A549 (cell line): ENCODE results near the gene MYO1B.

Experiments
- CEBPB ChIP-seq, 2 experiments: fragments of >200 bp in 1 of 2; sonication (Bioruptor Twin) in 1 of 2; formaldehyde crosslinking in 1 of 2; IDR thresholded peaks; 2 replicates each; pipeline ENCODE4 v1.6.1; 2012 to 2016
- HDAC2 ChIP-seq: fragments of 200-600 bp; sonication (generic); IDR thresholded peaks from 2 replicates; pipeline ENCODE4 v1.6.1; 2016
- MAX ChIP-seq: IDR thresholded peaks from 2 replicates; pipeline ENCODE4 v1.6.1; 2012
- MYC ChIP-seq: IDR thresholded peaks from 2 replicates; pipeline ENCODE4 v1.6.1; 2012; ENCODE audit warnings: mild to moderate bottlenecking, inconsistent platforms, low read length, improper control_type of control experiment, borderline replicate concordance

GRCh38 chr2:191329841-191330240, 84.6 kb downstream of the MYO1B start:
- TF ChIP-seq MAX (no peak), MYC (no peak), HDAC2 (no peak), CEBPB (IDR thresholded peaks at IDR 0.05) (no peak)
